KG1 (cell line): ENCODE data around the gene ATP6AP2.

Experiments
- DNase-seq: peaks from one replicate; lab custom pipeline; 2025; lab: John Stamatoyannopoulos, UW

Gene ATP6AP2

DNA sequence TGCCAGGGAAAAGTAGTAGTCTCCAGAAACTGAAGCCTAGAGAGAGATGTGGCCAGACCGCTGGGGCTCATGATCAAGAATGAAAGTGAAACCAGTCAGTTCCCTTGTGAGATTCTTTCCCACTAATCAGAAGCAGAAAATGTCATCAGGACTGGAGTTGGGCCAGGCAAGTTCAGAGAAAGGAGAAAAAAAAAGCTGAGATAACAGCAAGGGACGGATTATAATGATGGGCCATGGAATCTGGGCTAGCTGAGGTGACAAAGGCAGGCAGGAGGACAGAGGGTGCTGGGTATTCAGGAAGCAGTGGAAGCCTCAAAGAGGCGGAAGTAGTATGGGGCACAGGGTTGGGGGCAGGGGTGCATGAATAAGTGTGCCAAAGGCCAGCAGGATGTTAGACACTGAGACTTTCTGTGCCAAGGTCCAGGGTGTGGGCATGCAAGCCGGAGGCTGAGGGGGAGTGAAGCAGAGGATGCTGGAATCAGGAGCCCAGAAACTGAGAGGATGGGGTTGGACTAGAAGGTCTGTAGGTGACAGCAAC, 64.1 kb downstream of the ATP6AP2 start:
- peak; percentile 28 for DNase-seq

DNA sequence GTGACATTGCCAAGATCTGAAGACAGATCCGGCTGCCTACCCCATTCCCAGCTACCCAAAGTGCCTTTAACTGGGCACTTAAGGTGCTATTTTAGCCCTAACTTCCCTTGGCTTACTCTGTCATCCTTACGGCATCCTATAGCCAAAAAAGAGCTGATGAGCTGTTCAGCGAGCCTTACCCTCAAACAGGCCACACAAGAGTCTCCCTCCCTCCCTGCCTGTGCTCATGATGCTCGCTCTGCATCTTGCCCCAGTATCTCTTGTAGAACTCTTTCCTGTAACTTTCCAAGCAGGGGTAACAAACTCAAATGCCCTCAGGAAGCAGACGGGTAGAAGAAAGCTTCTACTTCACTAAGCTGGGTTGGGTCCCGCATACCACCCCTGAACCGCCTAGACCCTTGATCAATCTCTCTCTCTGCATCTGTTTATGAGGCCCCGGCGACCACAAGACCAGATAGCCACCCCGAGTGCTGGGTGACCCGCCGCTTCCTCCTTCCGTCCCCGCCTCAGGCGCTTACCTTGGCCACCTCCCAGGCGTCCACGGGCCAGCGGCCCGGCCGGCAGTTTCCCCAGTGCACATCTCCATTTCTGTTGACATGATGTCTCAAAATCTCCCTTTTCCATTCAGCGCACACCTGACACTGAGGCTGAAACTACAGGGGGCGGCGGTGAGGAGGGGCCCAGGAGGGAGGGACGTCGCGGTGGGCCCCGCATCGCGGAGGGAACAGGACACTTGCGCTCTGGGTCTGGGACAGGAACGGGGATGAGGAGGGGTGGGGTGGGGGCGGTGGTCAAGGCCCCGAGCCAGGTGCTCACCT, 65.9 kb downstream of the ATP6AP2 start:
- DNase-seq = no peak

DNA sequence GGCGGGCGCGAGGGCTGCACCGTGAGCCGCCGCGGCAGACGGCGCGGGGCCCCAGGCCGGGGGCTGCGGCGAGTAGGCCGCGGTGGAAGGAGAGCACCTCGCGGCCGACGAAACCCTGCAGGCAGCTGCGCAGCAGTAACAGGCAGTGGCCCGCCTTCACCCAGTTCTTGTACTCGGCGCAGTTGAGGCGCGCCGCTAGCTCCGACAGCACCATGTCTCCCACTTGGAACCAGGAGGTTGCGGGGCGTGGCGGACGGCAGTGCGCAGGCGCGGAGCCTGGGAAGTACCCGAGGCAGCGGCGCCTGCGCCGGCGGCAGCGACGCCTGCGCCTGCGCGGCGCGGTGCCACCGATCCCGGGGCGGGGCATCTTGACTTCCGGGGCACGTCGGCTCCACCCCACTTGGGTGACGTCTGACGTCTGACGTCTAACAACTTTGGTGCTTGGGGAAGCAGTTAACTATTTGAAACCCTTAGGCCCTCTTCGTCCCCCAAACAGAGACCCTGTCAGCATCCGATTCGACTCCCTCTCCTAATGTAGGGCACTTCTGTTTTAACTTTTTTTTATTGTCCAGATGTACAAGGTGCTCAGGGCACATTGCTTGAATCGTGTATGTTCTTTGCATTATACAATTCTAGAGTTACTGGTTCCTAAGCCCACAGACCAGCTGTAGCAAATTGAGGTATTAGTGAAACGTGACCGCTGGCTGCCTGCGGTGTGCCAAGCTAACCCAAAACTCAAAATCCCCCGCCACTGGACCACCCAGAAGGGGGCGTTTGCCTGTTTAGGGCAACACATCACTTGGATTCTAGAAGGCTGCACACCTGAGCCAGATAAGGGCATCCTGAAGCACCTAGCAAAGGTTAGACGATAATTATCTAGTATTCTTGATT, 66.8 kb downstream of the ATP6AP2 start, which contains the start of gene CXorf38:
TSS of gene CXorf38 (minus strand) at position 255 of the 891 bp plus-strand sequence. CDS start at position 214, 41 bp downstream.
- peak; percentile 47 for DNase-seq

DNA sequence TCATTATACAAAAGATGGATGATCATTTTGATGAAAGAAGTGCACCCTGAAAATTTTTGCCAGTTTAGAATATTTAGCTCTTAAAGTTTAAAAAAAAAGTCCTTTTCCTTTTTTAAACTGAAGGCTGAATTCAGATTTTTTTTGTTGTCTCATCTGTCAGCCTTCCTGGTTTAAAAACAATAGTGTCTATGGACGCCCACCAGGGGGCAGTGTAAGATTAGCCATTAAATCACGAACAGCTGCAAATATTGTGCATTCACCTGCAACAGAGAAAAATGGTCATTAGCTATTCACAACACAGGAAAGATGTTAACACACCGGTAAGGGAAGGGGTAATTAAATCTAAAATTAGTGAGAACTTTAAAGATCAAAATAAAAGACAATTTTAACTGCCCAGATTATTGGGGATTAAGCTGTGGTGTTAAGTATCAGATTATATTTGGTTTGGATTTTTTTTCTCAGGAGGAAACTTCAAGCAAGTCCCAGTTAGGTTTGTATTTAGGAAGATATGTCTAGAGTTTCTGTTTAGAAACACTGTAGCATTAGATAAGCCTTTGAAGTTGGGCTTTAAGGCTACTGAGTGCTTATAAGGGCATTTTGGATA, 71.0 kb downstream of the ATP6AP2 start:
- DNase-seq = peak; percentile 5

DNA sequence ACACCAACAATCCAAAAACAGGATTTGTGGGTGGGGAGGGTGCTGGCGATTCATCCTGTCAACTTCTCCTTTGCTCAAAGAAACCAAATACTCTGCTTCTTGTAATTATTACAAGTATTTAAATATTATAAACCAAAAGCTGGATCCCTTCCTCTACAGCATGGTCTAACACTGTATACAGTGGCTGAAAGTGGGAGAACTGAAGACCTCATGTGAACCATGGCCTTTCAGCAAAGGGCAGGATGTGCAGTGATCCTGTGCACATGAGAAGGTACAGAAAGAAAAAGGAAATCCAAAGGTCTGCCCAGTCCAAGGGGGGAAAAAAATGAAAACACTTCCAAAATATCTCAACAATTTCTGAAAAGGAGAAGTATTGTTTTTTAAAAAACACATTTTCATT, 71.9 kb downstream of the ATP6AP2 start:
- DNase-seq = no peak

DNA sequence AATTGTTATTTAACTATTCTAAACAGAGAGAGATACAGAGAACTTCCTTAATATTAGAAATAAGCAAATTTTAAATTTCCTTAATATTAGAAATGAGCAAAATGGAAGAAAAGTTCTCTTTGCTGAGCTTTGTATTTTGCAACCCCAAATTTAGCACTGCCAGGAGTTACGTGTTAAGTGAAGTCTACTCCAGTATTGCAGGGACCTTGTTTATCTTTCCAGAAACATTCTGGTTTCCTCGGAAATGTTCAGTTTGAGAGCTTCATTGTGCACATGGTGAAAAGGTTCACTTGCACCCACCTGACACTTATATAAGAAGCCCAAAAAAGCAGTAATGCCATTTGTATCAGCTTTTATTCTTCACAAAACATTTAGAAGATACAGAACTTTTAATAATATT, 72.8 kb downstream of the ATP6AP2 start:
- no peak for DNase-seq
